Astrocyte of the spinal cord (primary cell): ENCODE results near the gene LOXL3.

Experiments used
- DNase-seq: peaks from one replicate; pipeline ENCODE4 v3.0.0; 2011; ENCODE audit warnings: low read depth, low spot score
- H3K4me3 ChIP-seq: 2 replicates; pipeline ENCODE4 v1.5.1; 2011; ENCODE audit warnings: low read depth, mild to moderate bottlenecking, low read length, moderate library complexity
- in situ Hi-C: cut with HindIII; loops from 2 replicates; pipeline ENCODE4 v1.10.0; 2017; ENCODE audit warnings: low sequenced_read_pairs
- TF ChIP-seq, protein P1 (sequence below): IDR thresholded peaks from 2 replicates; pipeline ENCODE4 v1.5.1; 2012; ENCODE audit warnings: low read depth, mild to moderate bottlenecking, low read length, inconsistent platforms

Gene LOXL3

DNA sequence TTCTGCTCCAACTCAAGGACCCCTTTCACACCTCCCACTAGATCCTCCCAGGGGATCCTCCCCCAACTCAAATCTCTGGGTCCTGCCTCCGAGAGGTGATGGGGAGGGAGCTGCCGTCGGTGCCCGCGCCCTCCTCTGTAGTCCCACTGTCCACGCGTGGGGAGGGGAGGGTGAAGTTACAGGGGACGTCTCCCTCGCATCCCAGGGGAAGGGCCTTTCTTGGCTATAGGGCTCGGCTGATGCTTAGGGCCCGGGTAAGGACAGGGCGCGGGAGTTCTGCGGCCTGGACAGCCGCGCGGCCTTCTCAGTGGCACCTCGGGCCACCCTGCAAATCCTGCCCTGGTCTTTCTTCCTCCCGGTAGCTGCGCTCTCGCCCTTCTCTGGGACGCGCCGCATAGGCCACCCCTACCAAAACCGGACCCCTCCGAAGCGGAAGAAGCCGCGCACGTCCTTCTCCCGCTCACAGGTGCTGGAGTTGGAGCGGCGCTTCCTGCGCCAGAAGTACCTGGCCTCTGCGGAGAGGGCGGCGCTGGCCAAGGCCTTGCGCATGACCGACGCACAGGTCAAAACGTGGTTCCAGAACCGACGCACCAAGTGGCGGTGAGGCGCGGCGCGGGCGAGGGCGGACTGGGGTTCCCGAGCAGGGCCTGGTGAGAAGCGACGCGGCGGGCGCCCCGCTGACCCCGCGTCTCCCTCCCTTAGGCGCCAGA, 38.3 kb downstream of the LOXL3 start:
- in situ Hi-C loops, result no loop called here
- H3K4me3 ChIP-seq, result no peak overlapping the region
- TF ChIP-seq, protein P1, sequence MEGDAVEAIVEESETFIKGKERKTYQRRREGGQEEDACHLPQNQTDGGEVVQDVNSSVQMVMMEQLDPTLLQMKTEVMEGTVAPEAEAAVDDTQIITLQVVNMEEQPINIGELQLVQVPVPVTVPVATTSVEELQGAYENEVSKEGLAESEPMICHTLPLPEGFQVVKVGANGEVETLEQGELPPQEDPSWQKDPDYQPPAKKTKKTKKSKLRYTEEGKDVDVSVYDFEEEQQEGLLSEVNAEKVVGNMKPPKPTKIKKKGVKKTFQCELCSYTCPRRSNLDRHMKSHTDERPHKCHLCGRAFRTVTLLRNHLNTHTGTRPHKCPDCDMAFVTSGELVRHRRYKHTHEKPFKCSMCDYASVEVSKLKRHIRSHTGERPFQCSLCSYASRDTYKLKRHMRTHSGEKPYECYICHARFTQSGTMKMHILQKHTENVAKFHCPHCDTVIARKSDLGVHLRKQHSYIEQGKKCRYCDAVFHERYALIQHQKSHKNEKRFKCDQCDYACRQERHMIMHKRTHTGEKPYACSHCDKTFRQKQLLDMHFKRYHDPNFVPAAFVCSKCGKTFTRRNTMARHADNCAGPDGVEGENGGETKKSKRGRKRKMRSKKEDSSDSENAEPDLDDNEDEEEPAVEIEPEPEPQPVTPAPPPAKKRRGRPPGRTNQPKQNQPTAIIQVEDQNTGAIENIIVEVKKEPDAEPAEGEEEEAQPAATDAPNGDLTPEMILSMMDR, result no peak
- no peak for DNase-seq

DNA sequence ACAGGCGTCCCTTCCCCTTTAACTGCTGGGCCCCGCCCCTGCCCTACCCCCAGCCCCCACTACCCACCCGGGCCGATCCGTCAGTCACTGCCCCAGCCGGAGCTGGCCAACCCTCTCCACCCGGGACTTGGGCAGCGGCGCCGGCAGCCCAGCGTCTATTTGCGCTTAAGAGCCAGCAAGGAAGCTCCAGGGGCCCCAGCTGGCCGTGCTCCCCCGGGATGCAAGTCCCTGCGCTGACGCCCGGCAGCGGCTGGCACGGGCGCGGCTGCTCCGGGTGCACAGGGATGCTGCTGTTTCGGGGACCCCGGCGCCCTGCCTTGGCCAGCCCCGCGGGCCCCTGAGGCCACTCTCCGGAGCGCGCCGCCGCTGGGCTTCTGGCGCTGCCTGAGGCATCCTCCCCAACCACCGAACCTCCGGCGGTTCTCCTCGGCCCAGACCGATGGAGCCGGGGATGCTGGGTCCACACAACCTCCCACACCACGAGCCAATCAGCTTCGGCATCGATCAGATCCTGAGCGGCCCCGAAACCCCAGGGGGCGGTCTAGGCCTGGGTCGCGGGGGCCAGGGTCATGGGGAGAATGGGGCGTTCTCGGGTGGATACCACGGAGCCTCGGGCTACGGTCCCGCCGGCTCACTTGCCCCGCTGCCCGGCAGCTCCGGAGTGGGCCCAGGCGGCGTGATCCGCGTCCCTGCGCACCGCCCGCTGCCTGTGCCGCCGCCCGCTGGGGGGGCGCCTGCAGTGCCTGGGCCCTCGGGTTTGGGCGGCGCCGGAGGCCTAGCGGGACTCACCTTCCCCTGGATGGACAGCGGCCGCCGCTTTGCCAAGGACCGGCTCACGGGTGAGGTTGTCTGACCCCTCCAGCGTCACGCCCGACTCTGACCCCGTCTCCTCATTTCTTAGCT, 39.1 kb downstream of the LOXL3 start, which contains the start of gene TLX2:
TSS of gene TLX2 (plus strand) at position 83 of the 903 bp plus-strand sequence. CDS start at position 440, 357 bp downstream.
- in situ Hi-C loops, result no loop called here
- H3K4me3 ChIP-seq, result no peak within 1 kb of the TSS
- no peak for DNase-seq
- TF ChIP-seq, protein P1, result no peak

DNA sequence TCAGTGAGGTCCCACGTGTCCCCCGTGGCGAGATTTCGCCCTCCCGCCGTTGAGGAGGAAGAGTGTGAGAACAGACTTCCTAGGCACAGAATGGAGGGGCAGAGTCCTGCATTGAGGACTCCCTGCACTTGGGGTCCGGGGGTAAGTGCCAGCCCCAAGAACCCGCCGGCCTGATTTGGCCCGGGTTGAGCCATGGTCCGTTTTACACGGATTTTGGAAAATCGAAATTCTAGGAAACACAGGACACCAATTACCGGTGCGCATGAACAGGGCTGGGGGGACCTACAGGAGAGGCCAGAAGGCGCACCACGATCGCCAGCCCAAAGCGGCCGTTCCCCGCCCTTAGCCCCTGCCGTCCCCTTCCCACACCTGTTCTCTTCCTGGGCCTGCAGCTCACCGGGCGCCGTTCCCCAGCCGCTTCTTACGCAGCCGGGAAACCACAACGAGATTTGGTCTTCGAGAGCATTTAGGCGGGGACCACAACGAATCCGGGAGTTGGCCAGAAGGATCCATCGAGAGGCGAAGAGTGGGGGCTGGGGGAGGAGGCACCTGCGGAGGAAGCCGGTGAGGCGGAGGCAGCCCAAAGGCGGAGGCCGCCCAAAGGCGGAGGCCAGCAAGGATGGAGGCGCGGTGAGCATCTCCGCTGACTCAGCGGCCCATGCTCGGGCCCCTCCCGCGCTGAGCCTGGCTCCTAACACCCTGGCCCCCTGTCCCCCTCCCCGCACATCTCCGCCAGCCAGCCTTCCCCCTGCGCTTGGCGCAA, 40.0 kb downstream of the LOXL3 start:
- TF ChIP-seq, protein P1, result no peak
- no peak overlapping the region for H3K4me3 ChIP-seq
- in situ Hi-C loops, result no loop called here
- no peak for DNase-seq

DNA sequence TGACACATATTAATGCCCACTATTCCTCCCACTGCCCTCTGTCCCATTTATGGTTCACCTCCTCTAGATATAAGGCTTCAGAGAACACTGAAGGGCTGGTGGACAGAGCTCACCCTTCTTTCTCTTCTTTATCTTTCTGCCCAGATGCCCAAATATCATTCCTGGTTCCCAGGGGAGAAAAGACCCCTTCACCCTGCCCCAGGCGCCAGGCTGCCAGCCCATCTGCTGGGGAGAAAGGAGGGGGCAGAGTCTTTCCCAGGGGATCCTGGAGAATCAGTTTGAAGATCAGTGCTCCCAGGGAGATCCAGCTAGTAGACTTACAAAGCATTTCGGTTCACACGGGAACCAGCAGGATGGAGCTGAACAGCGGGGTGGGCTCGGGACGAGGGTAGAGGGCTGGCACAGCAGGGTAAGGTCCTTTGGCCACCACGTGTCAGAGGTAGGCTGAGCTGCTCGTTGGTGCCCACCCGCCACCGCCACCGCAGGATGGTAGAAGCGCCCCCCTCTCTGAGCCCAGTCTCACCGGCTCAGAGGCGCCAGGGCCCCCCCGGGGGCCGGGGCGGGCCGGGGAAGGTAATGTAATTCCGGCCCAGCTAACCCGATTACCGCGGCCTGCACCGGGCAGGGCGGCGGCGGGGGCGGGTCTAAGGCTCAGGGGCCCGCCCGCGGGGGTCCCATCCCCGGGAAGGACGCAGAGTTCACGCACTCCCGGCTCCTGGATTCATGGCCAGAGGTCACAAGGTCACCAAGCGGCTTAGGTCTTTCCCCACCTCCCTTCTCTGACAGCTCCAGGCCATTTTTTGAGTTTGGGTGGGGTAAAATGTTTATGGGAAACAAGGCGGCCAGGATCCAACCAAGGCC, 40.8 kb downstream of the LOXL3 start:
- H3K4me3 ChIP-seq, result no peak overlapping the region
- no peak for DNase-seq
- TF ChIP-seq, protein P1, result no peak
- in situ Hi-C loops, result no loop called here

DNA sequence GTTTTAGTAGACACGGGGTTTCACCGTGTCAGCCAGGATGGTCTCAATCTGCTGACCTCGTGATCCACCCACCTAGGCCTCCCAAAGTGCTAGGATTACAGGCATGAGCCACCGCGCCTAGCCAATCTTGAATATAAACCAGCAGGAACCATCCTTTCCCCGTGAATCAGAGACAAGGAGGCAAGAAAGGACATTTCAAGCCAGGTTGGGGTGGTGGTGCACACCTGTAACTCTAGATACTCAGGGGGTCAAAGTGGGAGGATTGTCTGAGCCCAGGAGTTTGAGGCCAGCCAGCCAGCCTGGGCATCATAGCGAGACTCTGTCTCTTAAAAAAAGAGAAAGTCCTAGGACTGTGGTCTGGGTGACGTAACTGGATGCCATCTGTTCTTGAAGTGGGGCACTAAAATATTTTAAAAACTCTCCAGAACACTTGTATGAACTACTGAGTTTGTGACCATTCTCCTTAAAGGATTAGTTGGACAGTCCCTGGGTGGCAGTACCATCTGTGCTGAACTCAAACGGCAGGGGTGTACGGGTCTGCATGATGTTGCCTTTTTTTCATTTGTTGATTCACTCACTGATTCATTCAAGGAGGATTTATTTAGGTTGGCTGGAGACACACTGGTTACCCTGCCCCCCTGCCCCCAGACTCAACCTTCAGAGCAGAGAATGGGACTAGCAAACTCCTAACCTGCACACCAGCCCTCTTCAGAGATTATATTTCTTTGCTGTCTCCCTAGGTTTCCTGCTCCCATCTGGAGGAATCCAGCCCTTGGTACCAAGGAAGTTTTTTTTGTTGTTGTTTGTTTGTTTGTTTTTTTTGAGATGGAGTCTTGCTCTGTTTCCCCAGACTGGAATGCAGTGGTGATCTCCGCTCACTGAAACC, 42.4 kb downstream of the LOXL3 start:
- TF ChIP-seq, protein P1, result no peak
- no peak overlapping the region for H3K4me3 ChIP-seq
- no peak for DNase-seq
- in situ Hi-C loops, result no loop called here
